Measurements from ENCODE around the gene SLC35F5.
"Not testable (repeated sequence)": the region's sequence is repeated elsewhere in the genome, so short reads cannot be mapped to it uniquely, and the experiment has no call there.

The SLC35F5 gene

DNA sequence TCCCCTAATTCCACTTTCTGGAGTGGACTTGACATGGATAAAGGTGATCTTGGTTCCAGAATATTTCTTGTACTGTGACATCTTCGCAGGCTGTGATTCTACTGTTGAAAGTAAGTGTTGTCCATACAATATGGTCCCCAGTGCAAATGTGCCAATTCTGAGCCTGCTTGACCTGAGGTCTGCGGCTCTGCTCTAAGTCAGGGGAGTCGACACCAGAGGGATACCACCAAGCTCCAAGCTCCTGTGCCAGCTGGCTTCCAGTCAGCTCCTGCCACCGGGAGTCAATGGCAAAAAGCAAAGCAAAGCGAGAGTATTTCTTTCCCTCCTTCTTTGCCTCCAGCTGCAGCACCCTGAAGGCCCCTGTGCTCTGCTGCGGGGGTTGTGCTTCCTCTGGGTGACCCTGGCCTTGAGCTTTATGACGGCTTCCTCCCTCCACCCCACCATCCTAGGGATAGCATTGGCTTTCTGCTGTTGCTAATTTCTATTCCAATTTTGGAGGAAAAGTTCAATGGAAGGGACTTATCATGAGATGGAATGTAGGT is 50.4 kb downstream of the SLC35F5 start:
- no peak for DNase-seq (ENCODE audit: low read depth, low spot score)
- Histone ChIP-seq H3K9ac (ENCODE audit: insufficient read length, low read depth) (no peak overlapping the region), H3K9me3 (ENCODE audit: insufficient read depth, low read length) (peaks cover 8% of the 10 kb centered on the region; the same call in 1 of the 2 replicates), H3K36me3 (ENCODE audit: insufficient read depth, insufficient read length, low read length) (no peaks in the 10 kb centered on the region), H3K4me1 (ENCODE audit: insufficient read depth, insufficient read length) (no peaks in the 10 kb centered on the region), H3K4me3 (ENCODE audit: insufficient read length, low read depth) (no peak overlapping the region), H3K27me3 (ENCODE audit: insufficient read depth, insufficient read length) (no peaks in the 10 kb centered on the region)
- no peak for TF ChIP-seq SUZ12 (IDR thresholded peaks at IDR 0.05; ENCODE audit: extremely low read depth, insufficient read depth, insufficient read length)
- TF ChIP-seq YY1 (IDR thresholded peaks at IDR 0.05; ENCODE audit: insufficient read depth, insufficient read length), result no peak
- no peak for TF ChIP-seq ZNF274 (IDR thresholded peaks at IDR 0.05; ENCODE audit: low read depth, low read length)

- not testable (repeated sequence) for H3K4me1 ChIP-seq (ENCODE audit: insufficient read depth, insufficient read length); H3K4me3 ChIP-seq (ENCODE audit: insufficient read length, low read depth); H3K9me3 ChIP-seq (ENCODE audit: insufficient read depth, low read length); H3K27me3 ChIP-seq (ENCODE audit: insufficient read depth, insufficient read length); H3K36me3 ChIP-seq (ENCODE audit: insufficient read depth, insufficient read length, low read length); H3K9ac ChIP-seq (ENCODE audit: insufficient read length, low read depth); DNase-seq (ENCODE audit: low read depth, low spot score)
Observed at GRCh38 chr2:113704300-113704993, 52.0 kb downstream of the SLC35F5 start.

GRCh38 chr2:113703386-113704299 is 52.8 kb downstream of the SLC35F5 start:
- no peak for DNase-seq (ENCODE audit: low read depth, low spot score)
- Histone ChIP-seq H3K9ac (ENCODE audit: insufficient read length, low read depth) (no peak overlapping the region), H3K9me3 (ENCODE audit: insufficient read depth, low read length) (peaks cover 8% of the 10 kb centered on the region; the same call in 1 of the 2 replicates), H3K27me3 (ENCODE audit: insufficient read depth, insufficient read length) (no peaks in the 10 kb centered on the region), H3K4me3 (ENCODE audit: insufficient read length, low read depth) (no peak overlapping the region), H3K36me3 (ENCODE audit: insufficient read depth, insufficient read length, low read length) (no peaks in the 10 kb centered on the region), H3K4me1 (ENCODE audit: insufficient read depth, insufficient read length) (no peaks in the 10 kb centered on the region)
- TF ChIP-seq YY1 (IDR thresholded peaks at IDR 0.05; ENCODE audit: insufficient read depth, insufficient read length) (no peak), SUZ12 (IDR thresholded peaks at IDR 0.05; ENCODE audit: extremely low read depth, insufficient read depth, insufficient read length) (no peak), ZNF274 (IDR thresholded peaks at IDR 0.05; ENCODE audit: low read depth, low read length) (no peak)

DNA sequence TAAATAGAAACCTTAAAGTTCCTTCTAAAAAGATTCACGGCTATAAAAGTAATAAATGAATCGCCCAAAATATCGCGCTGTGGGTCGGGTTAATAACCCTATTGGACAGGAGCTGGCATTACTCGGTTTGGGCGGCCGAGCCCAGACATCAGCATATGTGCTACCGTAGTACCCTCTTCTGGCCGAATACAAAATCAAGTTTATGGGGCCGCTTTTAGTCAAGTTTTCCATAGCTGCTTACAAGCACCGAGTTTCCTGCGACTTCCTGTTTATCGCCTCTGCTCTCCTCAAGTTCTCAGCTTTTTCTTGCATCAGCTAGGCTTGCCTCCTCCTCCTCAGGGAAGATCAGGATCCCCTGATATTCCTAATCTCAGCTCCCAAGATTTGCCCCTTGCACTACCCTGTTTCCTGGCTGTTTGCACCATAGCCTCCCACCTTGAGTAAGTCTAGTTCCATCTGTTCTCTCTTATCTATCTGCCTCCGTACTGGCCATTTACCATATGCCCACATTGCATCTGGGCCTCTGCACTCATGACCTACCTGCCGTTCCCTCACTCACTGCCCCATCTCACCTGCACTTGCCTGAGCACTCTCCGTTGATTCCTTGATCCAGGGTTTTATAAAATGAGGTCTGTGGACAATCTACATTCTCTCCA is 56.1 kb downstream of the SLC35F5 start:
- no peak for DNase-seq (ENCODE audit: low read depth, low spot score)
- no peaks in the 10 kb centered on the region for H3K27me3 ChIP-seq (ENCODE audit: insufficient read depth, insufficient read length)
- H3K4me1 ChIP-seq (ENCODE audit: insufficient read depth, insufficient read length), result no peaks in the 10 kb centered on the region
- TF ChIP-seq ZNF274 (IDR thresholded peaks at IDR 0.05; ENCODE audit: low read depth, low read length), result no peak
- TF ChIP-seq SUZ12 (IDR thresholded peaks at IDR 0.05; ENCODE audit: extremely low read depth, insufficient read depth, insufficient read length), result no peak
- no peak for TF ChIP-seq YY1 (IDR thresholded peaks at IDR 0.05; ENCODE audit: insufficient read depth, insufficient read length)
- H3K4me3 ChIP-seq (ENCODE audit: insufficient read length, low read depth), result no peak overlapping the region
- no peak overlapping the region for H3K9ac ChIP-seq (ENCODE audit: insufficient read length, low read depth)
- no peaks in the 10 kb centered on the region for H3K36me3 ChIP-seq (ENCODE audit: insufficient read depth, insufficient read length, low read length)
- peaks cover 7% of the 10 kb centered on the region; the same call in 1 of the 2 replicates for H3K9me3 ChIP-seq (ENCODE audit: insufficient read depth, low read length)

DNA sequence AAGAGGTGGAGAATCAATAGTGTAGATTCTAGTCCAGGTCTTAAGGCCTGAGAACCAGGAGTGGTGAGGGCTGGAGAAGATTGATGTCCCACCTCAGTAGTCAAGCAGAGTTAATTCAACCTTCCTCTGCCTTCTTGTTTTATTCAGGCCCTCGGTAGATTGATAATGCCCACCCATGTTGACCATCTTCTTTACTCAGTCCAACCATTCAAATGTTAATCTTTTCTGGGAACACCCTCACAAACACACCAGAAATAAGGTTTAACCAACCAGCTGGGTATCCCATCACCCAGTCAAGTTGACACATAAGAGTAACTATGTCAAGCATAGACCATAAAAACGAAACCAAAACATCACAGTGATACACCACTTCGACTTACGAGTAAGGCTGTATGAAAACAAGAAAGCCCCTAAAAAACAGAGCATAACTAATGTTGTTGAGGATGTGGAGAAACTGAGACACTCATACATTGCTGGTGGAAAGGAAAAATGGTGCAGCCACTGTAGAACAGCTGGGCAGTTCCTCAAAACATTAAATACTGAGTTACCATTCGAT is 57.5 kb downstream of the SLC35F5 start:
- Histone ChIP-seq H3K9me3 (ENCODE audit: insufficient read depth, low read length) (no peaks in the 10 kb centered on the region), H3K4me3 (ENCODE audit: insufficient read length, low read depth) (no peak overlapping the region), H3K27me3 (ENCODE audit: insufficient read depth, insufficient read length) (no peaks in the 10 kb centered on the region), H3K9ac (ENCODE audit: insufficient read length, low read depth) (no peak overlapping the region), H3K36me3 (ENCODE audit: insufficient read depth, insufficient read length, low read length) (no peaks in the 10 kb centered on the region), H3K4me1 (ENCODE audit: insufficient read depth, insufficient read length) (no peaks in the 10 kb centered on the region)
- no peak for TF ChIP-seq YY1 (IDR thresholded peaks at IDR 0.05; ENCODE audit: insufficient read depth, insufficient read length)
- no peak for TF ChIP-seq ZNF274 (IDR thresholded peaks at IDR 0.05; ENCODE audit: low read depth, low read length)
- TF ChIP-seq SUZ12 (IDR thresholded peaks at IDR 0.05; ENCODE audit: extremely low read depth, insufficient read depth, insufficient read length), result no peak
- DNase-seq (ENCODE audit: low read depth, low spot score), result no peak

DNA sequence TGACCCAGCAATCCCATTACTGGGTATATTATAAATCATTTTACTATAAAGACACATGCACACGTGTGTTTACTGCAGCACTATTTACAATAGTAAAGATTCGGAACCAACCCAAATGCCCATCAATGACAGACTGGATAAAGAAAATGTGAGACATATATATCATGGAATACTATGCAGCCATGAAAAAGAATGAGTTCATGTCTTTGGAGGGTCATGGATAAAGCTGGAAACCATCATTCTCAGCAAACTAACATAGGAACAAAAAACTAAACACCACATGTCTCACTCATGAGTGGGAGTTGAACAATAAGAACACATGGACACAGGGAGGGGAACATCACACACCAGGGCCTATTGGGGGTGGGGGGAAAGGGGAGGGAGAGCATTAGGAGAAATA is 58.2 kb downstream of the SLC35F5 start:
- DNase-seq (ENCODE audit: low read depth, low spot score); H3K9ac ChIP-seq (ENCODE audit: insufficient read length, low read depth); H3K4me3 ChIP-seq (ENCODE audit: insufficient read length, low read depth); H3K9me3 ChIP-seq (ENCODE audit: insufficient read depth, low read length); H3K27me3 ChIP-seq (ENCODE audit: insufficient read depth, insufficient read length); H3K36me3 ChIP-seq (ENCODE audit: insufficient read depth, insufficient read length, low read length); H3K4me1 ChIP-seq (ENCODE audit: insufficient read depth, insufficient read length): not testable (repeated sequence)

- Histone ChIP-seq H3K9ac (ENCODE audit: insufficient read length, low read depth) (no peak overlapping the region), H3K4me3 (ENCODE audit: insufficient read length, low read depth) (no peak overlapping the region), H3K36me3 (ENCODE audit: insufficient read depth, insufficient read length, low read length) (no peaks in the 10 kb centered on the region), H3K27me3 (ENCODE audit: insufficient read depth, insufficient read length) (no peaks in the 10 kb centered on the region), H3K9me3 (ENCODE audit: insufficient read depth, low read length) (no peaks in the 10 kb centered on the region), H3K4me1 (ENCODE audit: insufficient read depth, insufficient read length) (no peaks in the 10 kb centered on the region)
- DNase-seq (ENCODE audit: low read depth, low spot score), result no peak
- no peak for TF ChIP-seq ZNF274 (IDR thresholded peaks at IDR 0.05; ENCODE audit: low read depth, low read length)
- TF ChIP-seq YY1 (IDR thresholded peaks at IDR 0.05; ENCODE audit: insufficient read depth, insufficient read length), result no peak
- no peak for TF ChIP-seq SUZ12 (IDR thresholded peaks at IDR 0.05; ENCODE audit: extremely low read depth, insufficient read depth, insufficient read length)
Observed at GRCh38 chr2:113697516-113697915, 58.9 kb downstream of the SLC35F5 start.
